Endometrial microvascular endothelial cells (primary cell): ENCODE results near the gene CDK14. TPM values are rescaled to one million over a fixed set of nuclear protein-coding genes. Genes with fewer than 3 reads are reported as not detected.
"Not testable (repeated sequence)": the region's sequence is repeated elsewhere in the genome, so short reads cannot be mapped to it uniquely, and the experiment has no call there.

Source experiments
- in situ Hi-C: cut with HindIII; loops from 2 replicates; pipeline ENCODE4 v1.10.0; 2017; ENCODE audit warnings: low sequenced_read_pairs, low pct_unique_long_range_greater_than_20kb; ENCODE audit errors: inconsistent ontology term
- total RNA-seq: library from RNA; depleted of rRNA; stranded (reverse); fragments of >200 nt; gene quantifications from one replicate; pipeline ENCODE4 v1.2.3, GENCODE V29; 2015; ENCODE audit errors: inconsistent ontology term

The CDK14 gene
- total RNA-seq, 1 donor from 2014 or later: 7.2 TPM

DNA sequence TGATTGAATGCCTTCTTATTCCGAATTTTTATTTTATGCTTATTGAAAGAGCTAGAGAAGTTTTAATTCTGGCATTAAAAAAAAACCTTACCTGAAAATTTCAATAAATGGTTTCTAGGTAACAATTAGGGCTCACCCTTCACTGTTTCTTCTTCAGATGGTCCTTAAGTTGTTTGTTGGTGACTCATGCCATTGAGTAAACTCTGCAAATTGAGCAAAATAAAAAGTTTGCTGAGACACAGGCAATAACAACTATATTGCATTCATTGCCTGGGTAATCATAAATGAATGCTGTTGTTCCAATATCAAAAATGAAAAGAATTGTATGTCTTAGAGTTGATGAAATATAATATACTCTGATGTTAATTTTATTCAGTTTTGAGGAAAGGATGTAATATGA, 300.3 kb downstream of the CDK14 start:
- in situ Hi-C loops: no loop called here

DNA sequence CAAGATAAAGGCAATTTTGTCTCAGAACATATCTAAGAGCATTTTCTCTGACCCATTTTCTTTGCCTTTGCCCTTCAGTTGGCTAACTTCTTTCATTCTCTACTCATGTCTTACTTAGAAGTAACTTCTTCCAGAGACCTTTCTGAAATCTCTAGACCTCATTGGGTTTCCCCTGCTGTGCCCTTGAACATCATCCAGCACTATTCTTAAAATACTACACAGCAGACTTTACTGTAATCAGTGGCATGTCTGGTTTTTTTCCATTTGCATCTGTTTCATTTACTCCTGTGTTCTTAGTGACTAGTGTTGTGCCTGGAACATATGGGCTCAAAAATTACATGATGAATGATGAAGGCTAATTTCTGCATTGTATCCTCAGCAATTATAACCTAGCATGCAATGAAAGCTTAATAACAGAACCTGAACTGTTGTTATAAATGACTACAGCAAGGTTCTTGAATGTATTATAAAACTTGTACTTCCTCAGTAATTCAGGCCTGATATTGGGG, 301.9 kb downstream of the CDK14 start:
- in situ Hi-C loops: no loop called here

DNA sequence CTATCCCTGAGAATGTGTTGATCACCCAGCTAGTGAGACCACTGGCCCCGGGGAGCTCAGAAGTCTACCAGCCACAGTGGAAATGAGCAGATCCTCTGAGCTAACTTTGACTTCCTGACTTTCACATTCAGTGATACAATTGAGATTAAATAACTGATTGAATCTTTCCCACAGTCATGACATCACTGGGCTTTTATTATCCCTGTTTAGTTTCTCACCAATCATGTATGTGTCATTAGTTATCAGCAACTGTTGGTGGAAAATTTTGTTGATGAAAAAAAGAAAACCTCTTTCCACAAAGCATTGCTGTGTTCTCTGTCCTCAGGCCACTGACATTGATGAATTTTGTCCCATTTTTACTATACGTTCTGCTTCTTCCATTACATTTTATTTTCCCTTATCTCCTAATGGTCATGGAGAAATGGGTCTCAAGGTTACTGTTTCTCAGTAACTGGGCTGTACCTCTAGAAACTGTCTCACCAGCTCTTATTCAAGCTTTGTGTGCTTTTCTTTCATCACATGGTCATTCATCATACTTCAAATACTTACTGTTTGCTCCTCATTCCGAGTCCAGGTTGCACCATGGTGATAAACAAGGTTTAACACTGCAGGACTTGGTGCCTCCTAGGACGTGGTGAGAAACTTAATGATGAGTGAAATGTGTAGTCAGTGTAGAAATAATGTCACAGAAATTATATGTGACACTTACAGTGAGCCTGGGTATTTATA, 304.7 kb downstream of the CDK14 start:
- in situ Hi-C loops: no loop called here

DNA sequence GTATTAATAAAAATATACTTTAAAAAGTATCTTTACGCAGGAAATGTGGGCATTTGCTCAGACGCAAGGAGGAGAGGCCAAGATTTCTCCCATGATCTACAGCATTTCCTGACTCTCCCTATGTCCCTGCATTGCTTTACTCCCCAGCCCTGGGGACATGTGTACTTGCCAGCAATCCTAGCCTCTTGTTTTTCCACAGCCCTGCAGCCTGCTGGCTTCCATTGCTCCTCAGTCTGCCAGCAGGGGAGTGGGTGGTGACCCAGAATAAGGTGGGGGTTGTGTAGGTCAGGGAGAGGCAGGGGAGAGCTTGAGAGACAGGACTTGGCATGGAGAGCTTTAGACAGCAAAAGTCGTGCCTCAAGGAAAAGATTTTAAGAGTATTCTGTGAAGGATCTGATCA, 307.7 kb downstream of the CDK14 start:
- in situ Hi-C loops: no loop called here

DNA sequence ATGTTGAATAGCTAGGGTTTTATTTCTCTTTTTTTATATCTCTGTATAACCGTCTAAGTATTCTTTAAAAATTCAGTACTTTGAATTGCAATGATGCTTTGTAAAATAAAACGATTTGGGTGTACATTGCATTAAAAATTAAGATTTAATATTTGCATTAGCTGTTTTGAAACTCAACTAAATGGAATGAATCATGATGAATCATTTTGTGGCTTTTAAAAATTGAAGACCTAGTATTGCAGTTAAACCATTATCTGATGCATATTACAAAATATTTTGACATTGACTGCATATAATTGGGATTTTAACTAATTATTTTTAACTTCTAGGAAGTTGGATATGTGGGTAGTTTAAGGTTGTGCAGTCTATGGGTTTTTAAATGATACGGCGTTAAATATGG, 314.0 kb downstream of the CDK14 start:
- in situ Hi-C loops: no loop called here

DNA sequence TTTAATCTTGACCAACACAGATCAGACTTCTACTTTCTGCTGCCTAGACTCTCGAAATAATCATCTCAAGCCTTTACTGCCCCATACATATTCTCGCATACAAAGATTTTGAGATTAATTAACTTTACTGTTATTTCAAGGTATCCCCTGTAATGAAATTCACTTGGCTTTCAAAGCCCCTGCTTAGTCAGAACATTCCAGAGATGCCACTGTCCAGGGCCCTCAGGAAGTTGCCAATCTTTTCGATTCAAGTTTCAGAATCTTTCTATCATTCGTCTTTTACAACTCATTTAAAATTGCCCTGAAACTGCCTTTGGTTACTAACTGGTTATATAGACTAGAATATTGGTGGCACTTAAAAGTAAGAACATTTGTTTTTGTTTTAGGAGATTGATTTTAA, 320.2 kb downstream of the CDK14 start:
- in situ Hi-C loops: no loop called here

DNA sequence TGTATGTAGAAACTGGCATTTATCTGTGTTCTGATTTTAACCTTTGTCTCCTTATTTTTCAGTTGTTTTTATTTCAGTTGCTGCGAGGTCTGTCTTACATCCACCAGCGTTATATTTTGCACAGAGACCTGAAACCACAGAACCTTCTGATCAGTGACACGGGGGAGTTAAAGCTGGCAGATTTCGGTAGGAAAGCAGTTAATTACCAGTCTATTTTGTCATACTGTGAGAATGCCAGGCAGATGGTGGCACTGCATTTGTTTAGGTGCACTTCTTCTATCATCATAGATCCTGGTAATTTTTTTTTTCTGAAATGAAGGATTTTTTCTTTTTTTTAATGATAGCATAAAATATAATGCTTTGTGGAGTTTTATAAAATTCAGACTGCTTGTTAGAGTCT, 321.4 kb downstream of the CDK14 start:
- in situ Hi-C loops: no loop called here

DNA sequence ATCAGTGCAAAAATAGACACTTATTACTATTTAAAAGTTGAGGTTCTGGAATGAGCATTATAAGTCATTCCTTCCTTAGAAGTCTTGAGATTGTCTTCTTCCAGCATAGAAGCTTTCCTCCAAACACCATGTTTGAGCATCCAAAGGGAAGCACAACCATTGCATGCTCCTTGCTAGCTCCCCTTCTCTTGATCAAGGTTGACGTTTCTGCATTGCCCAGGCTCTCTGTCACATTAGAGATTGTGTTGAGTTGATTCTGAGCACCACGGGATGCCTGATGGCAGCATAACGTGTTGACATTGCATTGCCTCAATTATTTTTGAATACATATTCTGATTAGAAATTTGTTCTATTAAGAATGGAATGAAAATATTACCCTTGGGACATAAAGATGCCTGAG, 322.2 kb downstream of the CDK14 start:
- in situ Hi-C loops: no loop called here

DNA sequence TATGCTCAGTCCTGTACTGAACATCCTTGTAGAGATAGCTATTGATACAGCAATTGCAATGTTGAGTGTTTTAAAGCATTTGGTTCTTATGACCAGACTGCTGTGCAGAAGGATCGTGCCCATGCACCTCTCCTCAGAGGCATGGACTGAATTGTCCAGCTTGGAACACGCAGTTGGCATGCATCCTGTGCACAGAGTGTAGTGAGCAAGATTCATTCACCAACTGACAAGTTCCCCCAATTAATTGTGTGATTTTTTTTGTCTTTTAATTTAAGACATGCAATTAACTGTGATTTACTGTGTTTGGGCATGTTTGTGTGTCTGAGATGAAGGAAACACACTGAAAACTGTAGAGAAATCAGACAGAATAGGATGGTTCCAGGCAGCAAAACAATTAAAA, 323.7 kb downstream of the CDK14 start:
- in situ Hi-C loops: no loop called here

DNA sequence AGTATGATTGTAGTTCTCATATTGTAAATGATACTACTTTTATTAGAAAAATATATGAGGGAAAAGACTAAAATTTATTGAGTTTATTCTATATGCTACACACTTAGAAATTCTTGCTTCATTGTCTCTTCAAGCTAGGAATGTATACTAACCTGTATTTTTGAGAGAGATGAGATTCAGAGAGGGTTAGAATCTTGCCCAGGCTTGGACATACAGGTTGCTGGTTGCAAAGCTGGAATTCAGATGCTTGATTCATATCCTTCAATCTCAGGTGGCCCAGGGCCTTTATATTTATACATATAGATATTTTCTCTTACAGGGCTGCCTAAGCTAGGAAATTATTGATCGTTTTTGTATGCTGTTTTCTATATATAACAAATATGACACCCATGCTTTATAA, 324.2 kb downstream of the CDK14 start:
- in situ Hi-C loops: no loop called here

DNA sequence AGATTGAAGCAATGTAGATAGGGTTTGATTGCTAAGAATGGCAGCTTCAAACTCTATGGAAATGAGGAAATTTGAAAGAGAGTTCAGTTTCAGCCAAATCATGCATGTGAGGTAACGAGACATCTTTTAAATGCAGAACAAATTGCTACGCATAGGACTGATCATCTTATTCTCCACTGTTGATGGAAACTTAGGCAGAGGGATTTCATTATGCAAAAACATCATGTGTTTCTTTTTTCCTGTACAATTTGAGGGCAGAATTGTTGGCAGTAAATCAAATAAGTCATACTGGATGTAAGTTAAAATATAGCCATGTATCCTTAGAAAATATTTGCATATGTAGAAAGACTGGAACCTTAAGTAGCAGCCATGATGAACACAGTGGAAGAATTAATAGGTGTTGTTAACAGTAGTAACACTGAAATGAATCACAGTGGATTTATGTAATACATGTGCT, 327.4 kb downstream of the CDK14 start:
- in situ Hi-C loops: no loop called here

DNA sequence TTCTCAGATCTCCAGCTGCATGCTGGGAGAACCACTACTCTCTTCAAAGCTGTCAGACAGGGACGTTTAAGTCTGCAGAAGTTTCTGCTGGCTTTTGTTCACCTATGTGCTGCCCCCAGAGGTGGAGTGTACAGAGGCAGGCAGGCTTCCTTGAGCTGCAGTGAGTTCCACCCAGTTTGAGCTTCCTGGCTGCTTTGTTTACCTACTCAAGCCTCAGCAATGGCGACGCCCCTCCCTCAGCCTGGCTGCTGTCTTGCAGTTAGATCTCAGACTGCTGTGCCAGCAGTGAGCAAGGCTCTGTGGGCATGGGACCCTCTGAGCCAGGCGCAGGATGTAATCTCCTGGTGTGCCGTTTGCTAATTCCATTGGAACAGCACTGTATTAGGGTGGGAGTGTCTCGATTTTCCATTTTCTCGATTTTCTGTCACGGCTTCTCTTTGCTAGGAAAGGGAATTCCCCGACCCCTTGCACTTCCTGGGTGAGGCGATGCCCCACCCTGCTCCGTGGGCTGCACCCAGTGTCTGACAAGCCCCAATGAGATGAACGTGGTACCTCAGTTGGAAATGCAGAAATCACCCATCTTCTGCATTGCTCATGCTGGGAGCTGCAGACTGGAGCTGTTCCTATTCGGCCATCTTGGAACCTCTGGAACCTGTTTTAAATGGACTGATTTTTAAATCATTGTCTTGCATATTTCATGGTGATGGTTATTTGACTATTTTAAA, 332.7 kb downstream of the CDK14 start:
- in situ Hi-C loops: not testable (repeated sequence)

DNA sequence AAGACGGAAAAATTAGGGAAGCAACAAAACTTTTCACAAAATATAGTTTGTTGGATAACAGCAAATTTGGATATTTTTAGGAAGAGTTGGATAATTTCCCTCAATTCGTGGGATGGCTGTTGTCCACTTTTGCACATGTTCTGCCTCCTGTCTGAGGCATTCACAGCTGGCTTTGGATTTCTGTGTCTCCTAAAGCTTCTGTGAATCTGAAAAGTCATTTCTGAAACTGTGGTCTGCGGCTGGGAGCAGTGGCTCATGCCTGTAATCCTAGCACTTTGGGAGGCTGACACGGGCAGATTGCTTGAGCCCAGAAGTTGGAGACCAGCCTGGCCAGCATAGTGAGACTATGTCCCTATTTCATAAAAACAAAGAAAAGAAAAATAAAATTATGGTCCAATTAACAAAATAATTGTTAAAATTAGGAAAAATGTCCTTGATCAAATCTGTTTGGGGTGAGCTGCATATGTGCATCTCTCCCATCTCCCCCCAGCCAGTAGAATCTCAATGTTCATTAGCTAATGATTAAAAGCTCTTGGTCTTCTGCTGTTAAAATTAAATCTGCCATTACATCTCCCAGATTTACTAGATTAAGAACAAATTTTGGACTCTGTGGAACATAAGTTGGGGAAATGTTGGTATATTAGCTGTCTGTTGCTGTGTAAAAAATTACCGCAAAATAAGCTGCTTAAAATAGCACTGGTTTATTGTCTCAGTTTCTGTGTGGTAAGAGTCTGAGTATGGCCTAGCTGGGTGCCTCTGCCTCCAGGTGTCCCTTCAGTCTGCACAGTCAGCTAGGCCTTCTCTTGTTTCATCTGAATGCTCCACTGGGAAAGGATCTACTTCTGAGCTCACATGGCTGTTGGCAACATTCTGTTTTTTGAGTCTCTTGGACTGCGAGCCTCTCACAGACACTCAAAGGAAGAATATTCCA, 336.1 kb downstream of the CDK14 start:
- in situ Hi-C loops: no loop called here

DNA sequence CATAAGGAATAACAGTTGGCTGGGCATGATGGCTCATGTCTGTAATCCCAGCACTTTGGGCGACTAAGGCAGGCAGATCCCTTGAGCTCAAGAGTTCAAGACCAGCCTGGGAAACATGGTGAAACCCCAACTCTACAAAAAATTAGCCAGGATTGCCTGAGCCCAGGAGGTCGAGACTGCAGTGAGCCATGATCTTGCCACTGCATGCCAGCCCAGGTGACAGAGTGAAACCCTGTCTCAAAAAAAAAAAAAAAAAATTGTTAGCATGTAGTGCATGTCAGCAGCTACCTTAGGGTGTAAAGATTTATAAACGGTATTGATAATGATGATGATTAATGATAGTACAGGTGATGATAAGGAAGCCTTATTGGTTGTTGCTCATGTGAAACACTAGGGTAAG, 336.9 kb downstream of the CDK14 start:
- in situ Hi-C loops: no loop called here

DNA sequence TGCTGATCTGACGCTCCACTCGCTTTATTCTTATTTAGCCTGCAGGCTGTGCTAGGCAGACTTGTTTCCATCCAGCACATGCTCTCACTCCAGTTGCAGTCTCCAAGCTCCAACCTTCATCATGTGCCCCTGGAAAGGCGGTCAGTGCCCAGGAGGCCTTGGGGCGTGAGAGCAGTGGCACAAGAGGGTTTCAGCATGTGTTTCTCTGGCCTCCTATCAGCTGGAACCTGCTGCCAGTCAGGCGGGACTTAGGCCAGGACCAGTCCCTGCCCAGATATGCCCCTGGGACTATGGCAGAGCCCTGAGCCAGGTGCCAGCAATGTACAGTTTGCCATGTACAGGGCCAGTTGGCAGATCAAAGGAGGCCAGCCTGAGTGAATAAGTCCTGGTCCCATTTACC, 337.9 kb downstream of the CDK14 start:
- in situ Hi-C loops: no loop called here

DNA sequence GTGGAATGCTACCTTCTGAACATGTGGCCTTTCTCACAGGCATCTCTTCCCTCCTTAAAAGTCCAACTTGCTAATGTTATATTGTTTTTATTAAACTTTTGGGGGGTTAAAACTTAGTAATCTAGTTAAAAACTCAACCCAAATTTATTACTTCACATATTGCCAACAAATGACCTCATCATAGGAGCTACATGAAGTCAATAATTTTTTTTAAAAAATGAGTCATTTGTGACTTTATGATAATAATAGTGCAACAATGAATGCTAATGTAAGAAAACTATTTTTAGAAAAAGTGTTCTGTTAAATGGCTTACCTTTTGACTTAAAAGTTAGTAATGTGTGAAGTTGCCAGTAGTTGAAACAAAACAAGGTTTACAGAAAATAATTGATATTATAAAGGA, 342.2 kb downstream of the CDK14 start:
- in situ Hi-C loops: no loop called here

DNA sequence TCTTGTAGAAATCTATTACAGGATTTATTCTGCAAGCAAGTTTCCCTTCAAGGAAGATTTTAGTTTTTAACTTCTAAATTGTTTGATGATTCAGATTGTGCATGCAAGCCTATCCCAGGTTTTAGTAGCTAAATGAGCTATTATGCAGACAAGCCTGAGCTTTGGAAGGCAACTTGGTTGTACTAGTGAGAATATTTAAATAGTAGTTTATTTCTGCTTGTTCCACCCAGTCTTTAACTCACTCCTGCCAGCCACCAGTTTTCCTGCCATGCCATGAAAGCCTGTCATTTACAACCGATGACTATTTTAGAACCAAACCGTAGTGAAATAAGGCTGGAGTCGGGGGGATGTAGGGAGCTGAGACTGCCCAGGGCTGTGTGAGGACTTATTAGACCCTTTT, 343.5 kb downstream of the CDK14 start:
- in situ Hi-C loops: no loop called here

DNA sequence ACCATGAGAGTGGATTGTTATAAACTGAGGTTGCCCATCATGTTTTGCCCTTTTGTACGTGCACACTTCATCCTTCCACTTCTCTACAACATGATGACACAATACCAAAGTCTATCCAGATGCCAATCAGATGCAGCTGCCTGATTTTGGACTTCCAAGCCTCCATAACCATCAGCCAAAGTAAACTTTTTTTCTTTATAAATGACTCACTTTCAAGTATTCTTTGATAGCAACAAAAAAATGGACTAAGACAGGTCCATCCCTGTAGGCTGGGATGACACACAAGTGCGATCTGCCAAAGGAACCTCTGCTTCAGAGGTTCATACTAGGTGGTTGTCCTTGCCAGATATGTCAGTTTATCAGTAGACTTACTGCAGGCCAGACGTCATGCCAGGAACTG, 347.9 kb downstream of the CDK14 start:
- in situ Hi-C loops: no loop called here

DNA sequence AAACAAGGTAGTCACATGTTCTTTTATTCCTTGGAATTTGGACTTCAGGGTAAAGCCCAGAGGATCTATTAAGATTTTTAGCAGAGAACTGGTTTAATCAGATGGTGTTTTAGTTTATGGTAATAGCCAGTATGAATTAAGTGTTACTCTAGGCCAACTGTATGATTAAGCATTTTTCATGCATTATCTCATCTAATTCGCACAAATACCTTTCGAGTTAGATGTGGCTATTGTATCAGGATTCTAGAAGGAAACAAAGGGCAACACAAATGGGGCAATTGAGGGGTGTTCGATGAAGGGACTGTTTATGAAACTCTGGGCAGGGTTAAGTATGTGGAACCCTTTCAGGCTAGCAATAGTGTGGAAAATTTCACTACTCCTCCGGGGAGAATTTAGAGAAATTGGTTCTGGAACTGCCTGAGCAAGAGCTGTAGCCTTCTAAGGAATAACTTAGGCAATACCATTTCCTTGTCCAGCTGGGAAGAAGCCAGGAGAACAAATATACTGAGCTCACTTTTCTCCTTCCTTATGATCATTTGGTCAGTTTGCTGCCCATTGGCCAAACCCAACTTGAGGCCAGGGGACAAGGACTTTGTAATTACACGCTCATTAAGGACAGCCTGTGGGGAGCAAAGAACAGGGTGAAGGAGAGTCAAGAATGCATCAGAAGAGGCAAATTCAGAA, 349.1 kb downstream of the CDK14 start:
- in situ Hi-C loops: no loop called here
